Stimulated activated CD4-positive, alpha-beta T cell treated with anti-CD3 and anti-CD28 coated beads, Interleukin-1b, Interleukin-23, amount 100 ng/mL, for 24 hours (primary cell): ENCODE results near the gene PDHA1.

Experiments
- DNase-seq, 4 experiments: peaks; one replicate each; pipeline ENCODE4 v3.0.0-alpha.2; 2020; ENCODE audit warnings: low read depth in 4 of 4, low spot score in 1 of 4

PDHA1 gene

DNA sequence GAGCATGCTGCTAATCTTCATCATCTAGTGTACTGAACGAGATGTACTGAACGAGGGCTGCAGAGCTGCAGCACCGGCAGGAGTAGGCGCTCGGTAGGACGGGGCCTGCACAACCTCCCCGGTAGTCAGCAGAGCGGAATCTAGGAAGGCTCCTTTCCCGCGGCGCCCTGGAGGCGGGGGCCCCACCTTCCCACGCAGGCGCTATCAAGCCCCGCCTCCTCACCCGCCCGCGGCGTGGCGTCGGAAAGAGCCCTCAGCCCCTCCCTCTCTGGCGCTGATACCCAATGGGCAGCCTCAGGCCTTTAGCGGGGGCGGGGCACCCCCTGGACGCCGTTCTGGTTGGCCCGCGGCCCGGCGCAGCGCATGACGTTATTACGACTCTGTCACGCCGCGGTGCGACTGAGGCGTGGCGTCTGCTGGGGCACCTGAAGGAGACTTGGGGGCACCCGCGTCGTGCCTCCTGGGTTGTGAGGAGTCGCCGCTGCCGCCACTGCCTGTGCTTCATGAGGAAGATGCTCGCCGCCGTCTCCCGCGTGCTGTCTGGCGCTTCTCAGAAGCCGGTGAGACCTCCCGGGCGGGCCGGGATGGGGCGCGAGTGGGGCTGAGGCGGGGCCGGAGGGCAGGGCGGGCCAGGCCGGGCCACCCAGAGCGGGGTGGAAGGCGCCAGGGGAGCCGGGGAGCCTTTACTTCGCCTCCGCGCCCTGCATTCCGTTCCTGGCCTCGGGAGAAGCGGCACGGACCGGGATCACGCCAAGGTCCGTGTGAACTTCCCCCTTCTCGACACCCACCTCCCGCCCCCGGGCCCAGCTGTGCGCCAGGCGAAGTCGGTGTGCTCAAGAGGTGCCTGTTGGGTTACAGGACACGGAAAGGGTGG is at the start of gene PDHA1:
TSS of gene PDHA1 (plus strand) at position 393 of the 874 bp plus-strand sequence. CDS start at position 504, 111 bp downstream.
- peak; percentile 62 to 89 (median 74) for DNase-seq

DNA sequence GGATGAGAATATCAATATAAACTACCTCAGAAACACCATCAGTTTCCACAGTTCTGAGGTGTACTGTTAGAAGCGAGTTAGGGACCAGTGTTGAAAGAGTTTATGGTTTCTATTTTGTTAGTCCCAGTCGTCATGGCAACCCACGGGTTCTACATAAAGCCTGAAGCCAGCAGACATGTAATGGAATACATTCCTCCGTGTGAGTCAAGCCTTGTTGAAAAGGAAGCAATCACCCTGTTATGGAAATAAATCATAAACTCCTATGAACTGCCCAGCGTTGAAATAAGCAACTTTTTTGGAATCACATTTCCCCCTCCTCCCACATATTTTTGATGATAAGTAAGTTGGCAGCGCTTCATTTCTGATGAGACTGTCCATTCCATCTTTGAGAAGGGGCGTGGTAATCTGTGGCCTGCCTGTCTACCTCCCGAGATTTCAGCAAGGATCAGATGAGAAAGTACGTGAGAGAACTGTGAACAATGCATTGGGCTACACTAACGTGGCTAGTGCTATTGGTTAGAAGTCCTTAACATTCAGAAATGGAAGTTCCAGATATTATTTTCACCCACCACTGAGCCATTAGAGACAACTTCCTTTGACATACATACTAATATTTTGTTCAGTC is 40.4 kb upstream of the PDHA1 start:
- no peak for DNase-seq

DNA sequence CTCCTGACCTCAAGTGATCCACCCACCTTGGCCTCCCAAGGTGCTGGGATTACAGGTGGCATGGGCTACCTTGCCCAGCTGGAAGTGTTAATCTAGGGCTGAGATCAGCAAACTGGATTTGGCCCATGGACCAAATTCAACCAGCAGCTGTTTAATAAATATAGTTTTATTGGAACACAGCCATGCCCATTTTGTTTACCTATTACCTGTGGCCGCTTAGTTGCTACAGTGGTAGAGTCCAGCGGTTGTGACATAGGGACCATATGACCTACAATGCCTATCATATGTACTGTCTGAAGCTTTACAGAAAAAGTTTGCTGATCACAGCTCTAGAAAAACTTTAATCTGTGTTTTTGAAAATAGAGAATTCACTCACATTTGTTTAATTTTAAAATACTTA is 17.2 kb upstream of the PDHA1 start:
- DNase-seq, result no peak

DNA sequence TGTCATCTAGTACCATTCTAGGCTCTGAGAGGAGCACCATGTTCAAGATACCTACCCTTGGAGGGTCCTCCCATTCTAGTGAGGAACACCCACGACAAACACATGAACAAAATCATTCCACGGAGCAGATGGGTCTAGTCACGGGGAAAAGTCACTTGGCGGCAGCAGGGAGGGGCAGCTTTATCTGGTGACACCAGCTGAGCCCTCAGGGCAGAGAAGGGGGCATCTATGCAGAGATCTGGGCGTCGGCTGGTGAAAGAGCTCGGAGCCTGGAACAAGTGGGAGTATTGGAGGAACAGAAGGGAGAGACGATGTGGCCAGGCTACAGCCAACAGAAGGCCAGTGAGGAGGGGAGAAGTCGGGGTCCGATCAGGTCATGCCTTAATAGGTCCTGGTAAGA is 11.9 kb upstream of the PDHA1 start:
- no peak for DNase-seq

DNA sequence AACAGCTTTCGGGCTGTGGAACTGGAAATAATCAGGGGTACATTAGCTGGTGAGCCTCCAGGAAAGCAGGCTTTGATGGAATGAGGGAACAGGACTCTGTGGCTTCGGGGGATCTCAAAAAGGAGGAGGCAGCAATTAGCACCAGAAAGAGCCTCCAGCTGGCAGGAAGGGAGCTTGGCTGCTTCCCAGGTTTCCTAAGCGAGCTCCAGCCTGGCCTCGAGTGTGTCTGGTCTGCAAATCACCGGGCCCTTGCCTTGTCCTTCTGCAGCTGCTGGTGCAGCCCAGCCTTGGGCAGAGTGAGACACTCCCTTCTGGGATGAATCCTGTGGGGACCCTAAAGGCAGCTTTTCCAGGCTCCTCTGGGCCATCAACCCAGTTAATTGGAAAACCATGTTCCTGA is 10.7 kb upstream of the PDHA1 start:
- DNase-seq, result no peak

DNA sequence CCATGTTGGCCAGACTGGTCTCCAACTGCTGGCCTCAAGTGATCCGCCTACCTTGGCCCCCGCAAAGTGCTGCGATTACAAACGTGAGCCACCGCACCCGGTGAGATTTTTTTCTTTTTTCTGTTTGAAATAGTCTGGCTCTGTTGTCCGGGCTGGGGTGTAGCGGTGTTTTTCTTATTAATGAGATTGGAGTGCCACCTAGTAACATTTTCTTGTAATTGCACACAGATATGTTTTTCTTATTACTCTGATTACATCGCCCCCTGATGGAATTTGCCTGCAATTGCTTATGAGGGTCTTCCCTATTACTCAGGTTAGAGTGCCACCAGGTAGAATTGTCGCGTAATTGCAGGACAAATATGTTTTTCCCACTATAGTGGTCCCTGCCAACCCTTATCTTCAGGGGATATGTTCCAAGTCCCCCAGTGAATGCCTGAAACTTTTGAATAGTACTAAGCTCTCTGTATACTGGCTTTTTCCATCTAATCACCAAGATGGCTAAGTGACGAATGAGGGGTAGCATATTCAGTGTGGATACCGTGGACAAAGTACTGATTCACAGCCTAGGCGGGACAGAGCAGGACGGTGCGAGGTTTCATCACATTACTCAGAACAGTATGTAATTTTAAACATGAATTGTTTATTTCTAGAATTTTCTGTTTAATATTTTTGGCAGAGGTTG is 8.6 kb upstream of the PDHA1 start:
- DNase-seq, result no peak

DNA sequence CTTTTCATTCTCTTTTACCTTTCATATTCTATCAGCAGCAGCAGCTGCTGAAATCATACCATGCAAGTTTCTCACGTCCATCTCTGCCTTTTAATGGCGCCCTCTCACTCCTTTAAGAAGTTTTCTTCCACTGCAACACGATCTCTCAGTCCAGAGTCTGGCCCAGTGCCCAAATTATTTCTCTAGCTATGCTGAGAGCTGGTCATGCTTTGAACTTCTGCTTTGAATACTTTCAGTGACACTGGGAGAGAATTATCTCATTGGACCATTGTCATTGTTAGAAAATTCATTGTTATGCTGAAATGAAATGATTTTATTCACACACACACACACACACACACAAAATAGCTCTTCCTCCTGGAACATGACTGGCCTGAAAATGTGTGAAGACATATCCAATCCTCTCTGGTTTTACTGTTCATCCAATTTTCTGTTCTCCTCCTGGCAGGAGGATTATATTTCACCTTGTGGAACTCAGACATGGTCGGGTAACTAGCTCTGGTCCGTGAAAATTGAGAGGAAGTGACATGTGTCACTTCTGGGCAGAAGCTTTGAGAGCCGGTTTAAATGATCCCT is 1.3 kb upstream of the PDHA1 start:
- DNase-seq, result no peak

DNA sequence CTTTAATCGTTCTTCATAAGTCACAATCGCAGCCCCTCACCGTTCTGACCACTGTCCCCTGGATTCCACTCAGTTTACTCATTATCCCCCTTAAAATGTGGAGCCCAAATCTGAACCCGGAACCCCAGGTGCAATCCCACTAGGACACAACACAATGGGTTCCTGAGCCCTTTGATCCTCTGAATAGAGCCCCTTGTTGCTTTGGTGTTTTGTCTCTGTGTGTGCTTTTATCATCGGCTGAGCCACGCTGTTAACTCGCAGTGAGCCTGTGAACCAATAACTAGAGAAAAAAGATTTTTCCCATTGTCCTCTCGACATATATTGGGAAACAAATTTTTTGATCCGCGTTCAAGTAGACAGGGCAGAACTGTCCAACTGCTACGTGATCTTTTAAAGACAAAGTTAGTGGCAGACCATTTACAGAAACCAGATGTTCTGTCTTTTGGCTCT is 617 bp upstream of the PDHA1 start:
- no peak for DNase-seq

DNA sequence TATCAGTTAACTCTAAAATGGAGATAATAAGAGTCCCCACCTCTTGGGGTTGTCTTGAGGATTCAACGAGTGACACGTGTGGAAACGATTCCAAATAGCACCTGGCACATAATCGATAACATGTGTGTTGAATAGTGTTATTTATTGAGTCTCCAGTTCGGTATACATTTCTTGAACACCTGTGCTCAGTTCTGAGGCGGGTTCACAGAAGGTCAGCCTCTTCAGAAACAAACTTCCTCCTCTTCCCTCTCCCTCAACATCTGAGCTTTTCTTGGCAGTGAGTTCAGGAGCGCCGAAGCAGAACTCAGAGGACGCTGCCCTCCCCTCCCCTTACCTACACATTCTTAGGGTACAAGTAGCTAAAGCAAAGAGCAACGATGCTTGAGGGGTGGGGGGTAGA is 934 bp downstream of the PDHA1 start:
- no peak for DNase-seq

DNA sequence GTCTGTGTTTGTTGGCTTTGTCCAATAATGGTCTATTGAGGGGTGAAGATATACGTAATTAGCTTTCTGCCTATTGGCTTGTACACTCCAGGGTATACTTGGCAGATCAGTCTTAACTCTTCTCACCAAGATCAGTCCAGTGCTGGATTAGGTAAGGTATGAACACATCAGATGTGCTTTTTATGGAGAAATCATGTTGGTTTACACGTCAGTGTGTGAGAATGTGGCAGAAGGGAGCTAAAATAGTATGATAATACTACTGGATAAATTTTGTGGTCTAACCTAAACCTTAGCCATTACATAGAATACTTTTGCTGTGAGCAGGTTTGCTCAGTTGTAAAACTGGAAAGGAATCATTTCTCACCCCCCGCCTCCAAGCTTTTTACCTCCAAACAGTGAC is 4.2 kb downstream of the PDHA1 start:
- DNase-seq, result no peak

DNA sequence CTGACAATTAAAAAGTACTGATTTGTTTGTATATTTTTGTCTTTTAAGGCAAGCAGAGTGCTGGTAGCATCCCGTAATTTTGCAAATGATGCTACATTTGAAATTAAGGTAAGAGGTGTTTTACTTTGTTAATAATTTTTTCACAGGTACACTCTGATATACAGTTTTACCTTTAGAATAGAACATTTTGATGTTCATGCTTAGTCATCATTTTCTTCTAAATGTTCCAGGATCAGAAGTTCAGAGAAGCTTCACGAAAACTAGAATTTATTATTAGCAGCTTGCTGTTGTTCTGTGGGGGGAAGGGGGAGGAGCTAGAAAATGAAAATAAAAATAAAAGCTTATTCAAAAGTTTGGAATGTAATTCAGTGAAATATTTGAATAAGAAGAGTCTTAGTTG is 5.5 kb downstream of the PDHA1 start:
- no peak for DNase-seq

DNA sequence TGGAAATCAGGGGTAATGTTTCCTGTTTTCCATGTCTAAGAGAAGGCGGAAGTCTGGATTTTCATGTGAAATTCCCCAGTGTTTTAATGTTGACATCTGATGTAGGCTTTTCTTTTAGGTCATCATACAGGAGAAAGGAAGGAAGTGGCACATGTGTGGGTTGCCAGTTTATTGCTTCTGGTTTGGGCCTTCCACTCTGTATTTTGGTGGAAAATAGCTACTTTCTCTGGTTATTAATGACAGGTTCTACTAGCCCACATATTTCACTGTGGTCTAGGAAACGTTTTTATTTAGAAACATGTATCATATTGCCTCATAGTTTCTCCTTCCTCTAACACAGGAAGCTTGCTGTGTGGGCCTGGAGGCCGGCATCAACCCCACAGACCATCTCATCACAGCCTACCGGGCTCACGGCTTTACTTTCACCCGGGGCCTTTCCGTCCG is 7.2 kb downstream of the PDHA1 start:
- DNase-seq, result no peak

DNA sequence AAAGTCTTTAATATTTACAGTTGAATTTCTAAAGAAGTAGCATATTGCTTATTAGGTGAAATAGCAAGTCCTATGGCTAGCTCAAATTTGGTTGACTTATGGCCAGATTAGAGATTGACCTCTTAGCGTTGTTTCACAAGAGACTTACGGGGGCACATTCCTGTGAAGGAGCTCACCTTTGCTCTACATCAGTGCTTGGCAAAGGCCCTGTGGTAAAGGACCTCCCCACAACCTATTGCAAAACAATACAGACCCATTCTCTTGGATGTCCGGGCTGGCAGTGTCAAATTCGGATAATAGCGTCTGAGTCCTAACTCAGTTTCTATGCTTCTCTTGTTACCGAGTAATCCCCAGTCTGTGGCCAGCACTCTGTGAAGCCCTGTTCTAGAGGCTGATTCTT is 10.9 kb downstream of the PDHA1 start:
- DNase-seq, result no peak

DNA sequence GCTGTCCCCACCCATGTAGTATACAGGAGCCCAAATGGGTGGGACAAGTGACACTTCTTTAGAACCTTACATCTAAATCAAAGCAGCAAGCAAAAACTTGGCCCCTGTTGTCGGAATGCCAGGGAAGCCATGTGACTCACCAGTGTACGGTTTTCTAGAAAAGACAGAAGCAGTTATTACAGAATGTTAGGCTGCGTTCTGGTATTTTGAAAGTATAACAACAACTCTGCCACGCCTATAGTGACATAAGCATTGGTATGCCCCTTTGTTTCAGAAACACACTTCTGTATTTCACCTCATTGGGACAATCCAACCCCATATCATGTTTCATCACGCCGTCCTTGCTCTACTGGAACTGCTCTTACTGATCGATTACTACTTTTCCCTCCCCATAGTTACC is 14.8 kb downstream of the PDHA1 start:
- no peak for DNase-seq

DNA sequence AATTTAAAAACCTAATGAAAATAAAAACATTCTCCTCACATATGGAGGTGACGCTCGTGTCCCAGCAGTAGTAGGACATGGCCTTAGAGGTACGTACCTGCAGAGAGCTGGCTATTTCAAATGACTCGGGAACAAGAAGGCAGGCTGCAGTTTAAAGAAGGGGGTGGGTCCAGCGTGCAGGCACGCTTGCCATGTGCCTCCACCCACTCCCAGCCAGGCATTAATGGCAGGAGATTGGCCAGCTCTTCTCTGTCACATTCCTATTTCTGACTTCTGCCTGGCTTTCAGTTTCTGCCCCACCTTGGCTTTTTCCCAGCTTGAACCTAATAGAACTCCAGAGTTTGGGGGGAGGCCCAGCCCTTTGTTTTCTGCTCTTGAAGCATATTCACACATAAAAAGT is 17.2 kb downstream of the PDHA1 start:
- DNase-seq, result no peak

DNA sequence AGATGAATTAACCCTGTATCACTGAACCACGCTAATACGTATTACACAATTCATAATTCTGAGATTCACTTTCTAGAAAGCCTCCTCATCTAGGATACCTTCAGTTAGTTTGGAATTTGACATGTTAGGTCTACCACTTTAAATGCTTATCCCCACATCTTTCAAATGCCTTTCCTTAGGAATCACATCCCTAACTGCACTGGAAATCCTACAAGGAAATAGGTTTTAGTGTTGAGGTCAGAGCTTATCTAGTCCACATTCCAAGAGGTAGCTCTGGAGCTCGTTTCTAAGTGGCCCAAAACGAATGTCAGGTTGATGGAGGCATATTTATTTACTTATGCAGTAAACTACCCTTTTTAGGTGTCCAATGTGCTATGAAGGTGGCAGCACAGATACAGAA is 18.0 kb downstream of the PDHA1 start:
- no peak for DNase-seq

DNA sequence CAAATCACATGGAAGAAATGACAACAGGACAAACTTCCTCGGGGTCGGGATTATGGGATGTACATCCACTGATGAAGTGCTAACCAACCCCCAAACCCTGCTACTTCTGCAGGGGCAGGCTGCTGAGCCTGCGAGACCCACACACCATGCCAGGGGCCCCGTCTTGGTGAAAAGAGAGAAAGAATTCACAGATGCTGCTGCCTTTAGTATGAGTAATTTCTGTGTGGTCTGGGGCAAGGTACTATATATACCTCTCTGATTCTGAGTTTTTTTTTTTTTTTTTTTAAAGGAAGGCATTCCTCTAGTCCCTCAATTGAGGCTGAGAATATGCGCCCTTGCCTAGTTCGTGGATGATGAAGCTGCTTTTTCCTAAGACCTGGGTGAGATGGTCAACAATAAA is 24.8 kb downstream of the PDHA1 start:
- no peak for DNase-seq

DNA sequence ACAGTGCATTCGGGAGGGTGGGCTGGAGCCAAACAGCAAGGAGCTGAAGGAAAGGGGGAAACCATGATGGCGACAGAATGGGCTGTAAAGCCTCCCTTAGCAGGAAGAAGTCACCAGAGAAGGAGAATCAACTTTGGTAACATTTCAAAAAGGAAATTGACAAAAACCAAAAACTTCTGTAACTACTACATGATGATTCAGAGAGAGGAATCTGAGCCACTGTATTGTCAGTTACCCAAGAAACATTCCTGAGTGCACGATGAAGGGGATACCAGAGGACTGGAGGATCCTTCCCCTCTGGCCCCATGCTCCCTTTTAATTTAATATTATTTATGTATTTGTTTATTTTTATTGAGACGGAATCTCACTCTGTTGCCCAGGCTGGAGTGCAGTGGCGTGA is 26.3 kb downstream of the PDHA1 start:
- no peak for DNase-seq

DNA sequence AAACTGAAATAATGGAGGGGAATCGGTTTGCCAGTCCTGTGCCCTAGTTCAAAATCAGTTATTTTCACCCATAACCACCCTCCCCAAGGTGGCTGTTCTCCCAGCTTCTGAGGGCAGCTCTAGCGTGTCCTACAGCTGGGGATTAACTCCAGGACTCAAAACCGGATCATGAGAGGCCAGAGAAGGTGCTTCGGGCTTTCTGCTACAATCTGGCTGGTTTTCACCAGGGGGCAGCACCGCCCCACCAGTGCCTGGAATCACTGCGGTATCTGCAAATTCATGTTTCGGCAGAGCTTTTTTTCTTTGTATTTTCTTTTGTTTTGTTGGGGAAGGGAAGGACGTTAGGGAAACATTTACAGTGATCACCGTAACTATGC is 28.4 kb downstream of the PDHA1 start:
- peak; percentile 2 to 43 (median 28) for DNase-seq

DNA sequence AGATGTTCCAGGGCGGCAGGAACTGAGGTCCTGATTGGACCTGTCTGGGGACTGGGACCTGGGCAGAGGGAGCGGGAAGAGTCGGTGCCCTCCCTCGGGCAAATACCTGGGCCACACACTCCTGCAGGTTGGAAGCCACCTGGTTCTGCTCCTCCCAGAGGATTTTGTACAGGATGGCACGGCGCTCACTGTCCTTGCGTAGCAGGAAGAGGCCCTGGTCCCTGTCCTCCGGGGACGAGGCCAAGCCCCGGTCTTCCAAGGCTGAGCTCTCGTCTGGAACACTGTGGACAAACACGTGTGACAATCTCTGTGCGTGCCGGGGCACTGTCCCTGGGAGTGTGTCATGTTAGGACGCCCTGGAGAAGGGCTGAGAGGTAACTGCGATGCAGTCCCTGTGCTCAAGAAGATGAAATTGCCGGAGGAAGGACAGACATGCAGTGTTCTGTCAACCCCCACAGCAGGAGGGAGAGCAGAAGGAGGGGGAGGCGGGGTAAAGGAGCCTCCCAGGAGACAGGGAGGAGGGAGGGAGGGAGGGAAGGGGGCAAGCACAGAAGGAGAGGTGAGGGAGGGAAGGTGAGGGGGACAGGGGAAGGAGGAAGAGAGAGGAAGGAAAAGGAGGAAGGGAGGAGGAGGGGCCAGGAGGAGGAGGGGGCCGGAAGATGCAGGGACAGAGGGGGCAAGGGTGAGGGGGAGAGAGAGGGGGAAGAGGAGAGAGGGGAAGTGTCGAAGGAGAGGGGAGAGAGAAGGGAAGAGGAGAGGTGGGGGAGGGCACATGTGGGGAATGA is 29.0 kb downstream of the PDHA1 start:
- no peak for DNase-seq

DNA sequence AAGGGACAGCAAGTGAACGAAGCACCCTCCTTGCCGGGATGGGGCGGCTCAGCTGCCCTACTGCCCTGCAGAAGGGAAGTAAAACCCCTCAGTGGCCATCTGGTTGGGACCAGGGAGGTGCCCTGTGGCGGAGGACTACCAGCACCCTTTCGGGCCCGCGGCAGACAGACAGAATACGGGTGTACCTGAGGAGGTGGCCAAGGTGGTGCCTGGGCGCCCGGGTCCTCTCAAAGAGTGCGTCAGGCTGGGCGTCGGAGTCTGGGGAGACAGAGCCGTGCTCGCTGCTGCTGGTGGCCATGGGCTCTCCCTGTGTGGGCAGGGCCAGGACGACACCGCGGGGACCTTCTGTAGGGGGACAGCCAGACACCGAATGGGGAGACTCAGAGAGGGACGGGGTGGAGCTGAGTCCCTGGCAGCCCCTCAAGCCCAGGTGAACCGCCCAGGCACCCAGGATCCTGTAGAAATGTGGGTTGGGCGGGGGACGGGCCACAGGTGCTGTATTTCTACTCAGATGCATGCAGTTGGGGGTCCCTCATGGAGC is 29.7 kb downstream of the PDHA1 start:
- DNase-seq, result no peak
